Muscle layer of duodenum (tissue), 2 donors: ENCODE data around the gene BMP3.

Experiments
- H3K27ac ChIP-seq: one replicate; pipeline ENCODE4 v1.7.0; 2013; ENCODE audit warnings: mild to moderate bottlenecking, low read length
- H3K27me3 ChIP-seq: one replicate; pipeline ENCODE4 v1.7.0; 2013; ENCODE audit warnings: low read depth, mild to moderate bottlenecking, control low read depth, low read length
- H3K36me3 ChIP-seq, 2 donors: one replicate each; pipeline ENCODE4 v1.7.0; 2013; ENCODE audit warnings: low read length in 2 of 2, control low read depth in 1 of 2, mild to moderate bottlenecking in 1 of 2; ENCODE audit not compliant: insufficient read depth in 2 of 2, control insufficient read depth in 1 of 2
- H3K4me1 ChIP-seq, 2 donors: one replicate each; pipeline ENCODE4 v1.7.0; 2013; ENCODE audit warnings: low read length in 2 of 2, mild to moderate bottlenecking in 2 of 2, control low read depth in 1 of 2, moderate library complexity in 1 of 2; ENCODE audit not compliant: insufficient read depth in 2 of 2, control insufficient read depth in 1 of 2
- H3K4me3 ChIP-seq, 2 donors: one replicate each; pipeline ENCODE4 v1.7.0; 2013; ENCODE audit warnings: low read length in 2 of 2, low read depth in 1 of 2, mild to moderate bottlenecking in 1 of 2
- H3K9me3 ChIP-seq, 2 donors: one replicate each; pipeline ENCODE4 v1.7.0; 2013; ENCODE audit warnings: low read length in 2 of 2, control low read depth in 1 of 2, mild to moderate bottlenecking in 1 of 2; ENCODE audit not compliant: control insufficient read depth in 1 of 2
- donor health status: healthy.

Gene BMP3

DNA sequence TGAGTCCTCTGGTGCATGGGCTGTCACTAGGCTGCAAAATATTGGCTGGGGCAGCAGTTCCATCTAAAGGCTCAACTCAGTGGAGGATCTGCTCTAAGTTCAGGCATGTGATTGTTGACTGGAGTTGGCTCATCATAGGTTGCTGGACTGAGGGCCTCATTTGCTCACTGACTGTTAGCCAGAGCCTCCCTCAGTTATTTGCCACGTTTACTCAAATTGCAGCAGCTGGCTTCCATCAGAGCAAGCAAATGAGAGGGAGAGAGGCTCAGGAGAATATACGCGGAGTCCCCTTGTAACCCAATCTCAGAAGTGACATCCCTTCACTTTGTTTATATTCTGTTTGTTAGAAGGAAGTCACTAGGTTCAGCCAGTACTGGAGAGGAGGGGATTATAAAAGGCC, 54.1 kb downstream of the BMP3 start:
- Histone ChIP-seq H3K36me3 (no peaks in the 10 kb centered on the region), H3K27ac (no peak overlapping the region), H3K9me3 (no peaks in the 10 kb centered on the region), H3K4me1 (no peaks in the 10 kb centered on the region), H3K4me3 (no peak overlapping the region), H3K27me3 (no peaks in the 10 kb centered on the region)

- no peaks in the 10 kb centered on the region for H3K4me1 ChIP-seq
- no peak overlapping the region for H3K4me3 ChIP-seq
- H3K27me3 ChIP-seq, result no peaks in the 10 kb centered on the region
- H3K9me3 ChIP-seq, result no peaks in the 10 kb centered on the region
- no peak overlapping the region for H3K27ac ChIP-seq
- no peaks in the 10 kb centered on the region for H3K36me3 ChIP-seq
These were observed 54.8 kb downstream of the BMP3 start for GRCh38 chr4:81085291-81085690.

- Histone ChIP-seq H3K27ac (no peak overlapping the region), H3K36me3 (no peaks in the 10 kb centered on the region), H3K4me1 (no peaks in the 10 kb centered on the region), H3K27me3 (no peaks in the 10 kb centered on the region), H3K9me3 (no peaks in the 10 kb centered on the region), H3K4me3 (no peak overlapping the region)
These were observed 55.5 kb downstream of the BMP3 start for GRCh38 chr4:81085979-81086378.

GRCh38 chr4:81093720-81094401, 63.4 kb downstream of the BMP3 start:
- H3K36me3 ChIP-seq, result peaks cover 0 to 5% of the 10 kb centered on the region in 2 donors
- H3K4me1 ChIP-seq, result no peaks in the 10 kb centered on the region
- no peak overlapping the region for H3K4me3 ChIP-seq

GRCh38 chr4:81095389-81095788, 64.9 kb downstream of the BMP3 start:
- peaks cover 0 to 5% of the 10 kb centered on the region in 2 donors for H3K36me3 ChIP-seq
- H3K9me3 ChIP-seq, result no peaks in the 10 kb centered on the region
- no peak overlapping the region for H3K27ac ChIP-seq
- no peaks in the 10 kb centered on the region for H3K4me1 ChIP-seq
- H3K4me3 ChIP-seq, result no peak overlapping the region
- H3K27me3 ChIP-seq, result no peaks in the 10 kb centered on the region

More at GRCh38 chr4:81093720-81094401, 63.4 kb downstream of the BMP3 start:
- no peaks in the 10 kb centered on the region for H3K27me3 ChIP-seq
- no peaks in the 10 kb centered on the region for H3K9me3 ChIP-seq
- no peak overlapping the region for H3K27ac ChIP-seq

GRCh38 chr4:81096566-81096965, 66.1 kb downstream of the BMP3 start:
- Histone ChIP-seq H3K27me3 (no peaks in the 10 kb centered on the region), H3K27ac (no peak overlapping the region), H3K4me3 (no peak overlapping the region), H3K36me3 (peaks cover 0 to 5% of the 10 kb centered on the region in 2 donors), H3K9me3 (no peaks in the 10 kb centered on the region), H3K4me1 (no peaks in the 10 kb centered on the region)

DNA sequence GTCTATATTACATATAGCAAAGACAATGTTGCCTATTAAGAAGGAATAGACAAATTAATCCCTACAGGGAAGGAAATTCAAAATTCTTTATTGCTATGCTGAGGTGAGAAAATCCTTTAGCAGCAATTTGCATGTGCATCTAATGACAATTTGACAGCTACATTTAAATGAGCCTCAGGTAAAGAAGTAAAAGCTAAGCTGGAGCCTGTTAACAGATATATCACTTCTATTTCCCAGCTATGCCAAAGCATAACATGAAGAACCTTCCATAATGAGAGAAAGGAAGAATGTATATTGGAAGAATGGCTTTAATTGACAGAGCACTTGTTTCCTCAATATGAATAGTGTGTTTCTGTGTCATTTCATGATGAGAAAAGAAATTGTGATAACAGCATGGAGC, 71.6 kb downstream of the BMP3 start:
- no peaks in the 10 kb centered on the region for H3K9me3 ChIP-seq

GRCh38 chr4:81106150-81106549, 75.6 kb downstream of the BMP3 start:
- H3K9me3 ChIP-seq, result no peaks in the 10 kb centered on the region
- H3K36me3 ChIP-seq, result no peaks in the 10 kb centered on the region
- H3K27ac ChIP-seq, result no peak overlapping the region
- peaks cover 0 to 4% of the 10 kb centered on the region in 2 donors for H3K4me1 ChIP-seq
- no peaks in the 10 kb centered on the region for H3K27me3 ChIP-seq
- H3K4me3 ChIP-seq, result no peak overlapping the region

More for the DNA sequence above, 71.6 kb downstream of the BMP3 start:
- Histone ChIP-seq H3K36me3 (peaks cover 0 to 5% of the 10 kb centered on the region in 2 donors), H3K4me3 (no peak overlapping the region), H3K27ac (no peak overlapping the region), H3K4me1 (no peaks in the 10 kb centered on the region), H3K27me3 (no peaks in the 10 kb centered on the region)
